Heart left ventricle (tissue), 16 donors: ENCODE measurements around the gene C11orf54. TPM values are rescaled to one million over a fixed set of nuclear protein-coding genes. Genes with fewer than 3 reads are reported as not detected.
A peak's percentile ranks its signal among the peaks of the same experiment; 100 is the strongest.
"Not testable (repeated sequence)": the region's sequence is repeated elsewhere in the genome, so short reads cannot be mapped to it uniquely, and the experiment has no call there.

ENCODE experiments used
- ATAC-seq, 4 donors: fragments of 200-7000 bp; cut with Tn5 transposase; one replicate each; pipeline ENCODE4 v1.9.1; 2020 to 2022; ENCODE audit warnings: moderate library complexity in 4 of 4, mild to moderate bottlenecking in 3 of 4, moderate number of reproducible peaks in 1 of 4
- DNase-seq, 5 donors: peaks; one replicate each; pipeline ENCODE4 v3.0.0-alpha.2; 2020
- H3K27ac ChIP-seq, 12 donors: fragments of 200-600 bp; sonication (generic) in 4 of 12; one replicate each; pipeline versions ENCODE4 v1.5.0 to v1.8.0; 2016 to 2022; ENCODE audit warnings: mild to moderate bottlenecking in 2 of 12
- H3K27me3 ChIP-seq, 9 donors: fragments of 200-600 bp; sonication (generic) in 2 of 9; one replicate each; pipeline versions ENCODE4 v1.5.1 to v1.8.0; 2016 to 2022; ENCODE audit warnings: mild to moderate bottlenecking in 3 of 9
- H3K36me3 ChIP-seq, 9 donors: fragments of 200-600 bp; sonication (generic) in 2 of 9; one replicate each; pipeline versions ENCODE4 v1.5.0 to v1.8.0; 2018 to 2022; ENCODE audit warnings: mild to moderate bottlenecking in 2 of 9
- H3K4me1 ChIP-seq, 12 donors: fragments of 200-600 bp; sonication (generic) in 4 of 12; one replicate each; pipeline versions ENCODE4 v1.5.0 to v1.8.0; 2016 to 2022; ENCODE audit warnings: mild to moderate bottlenecking in 3 of 12
- H3K4me3 ChIP-seq, 12 donors: fragments of 200-600 bp; sonication (generic) in 4 of 12; one replicate each; pipeline versions ENCODE4 v1.5.0 to v1.8.0; 2017 to 2022; ENCODE audit warnings: mild to moderate bottlenecking in 9 of 12, moderate library complexity in 4 of 12
- H3K9me3 ChIP-seq, 12 donors: fragments of 200-600 bp; sonication (generic) in 4 of 12; one replicate each; pipeline versions ENCODE4 v1.5.0 to v1.8.0; 2016 to 2022; ENCODE audit warnings: mild to moderate bottlenecking in 1 of 12
- POLR2A ChIP-seq, 2 donors: fragments of 450-650 bp; IDR thresholded peaks; one replicate each; pipeline ENCODE4 v1.6.1; 2017; ENCODE audit warnings: antibody characterized with exemption in 2 of 2, mild to moderate bottlenecking in 2 of 2, moderate library complexity in 2 of 2
- WGBS, 4 donors: extraction: QIAGEN DNeasy Blood & Tissue Kit in 2 of 4; methylation state at CpG; one replicate each; pipeline versions ENCODE4 v1.1.5 to v1.1.7; 2013 to 2018; 5-methylcytosine and 5-hydroxymethylcytosine counted together
- intact Hi-C, 10 donors: fragments of 100-400 bp; cut with DNase I; formaldehyde crosslinking; loops; one replicate each; pipeline versions ENCODE4 v1.11.1 to v1.14.2; 2022
- polyA plus RNA-seq, 2 donors: library from polyadenylated mRNA; stranded (reverse); fragments of 200-250 nt; gene quantifications; one replicate each; pipeline ENCODE4 v1.2.3, GENCODE V29; 2013
- total RNA-seq, 9 donors: library from RNA; depleted of rRNA in 2 of 9; stranded (reverse); fragments of >200 nt in 2 of 9; fragmentation: NEBNext Ultra II Directional in 3 of 9; extraction: Animal tissue kit (Norgen Biotek cat#: 25700) in 3 of 9; gene quantifications; one replicate each; pipeline versions ENCODE4 v1.1.0 to v1.2.4, GENCODE V29; 2016 to 2023
- TF ChIP-seq, protein P1 (sequence below), 12 donors: fragments of 200-600 bp; sonication (generic) in 4 of 12; IDR thresholded peaks; one replicate each; pipeline versions ENCODE4 v1.5.0 to v1.8.0; 2018 to 2022; ENCODE audit warnings: antibody characterized with exemption in 12 of 12, mild to moderate bottlenecking in 5 of 12
- donor health status: ischemic (EF 13 %, LVEDD 7.1; RV severe dilation, severe dysfunction).
- donor health status: healthy with polysubstance abuse.
- donor health status: DM: no; HTN: yes; CAD: no.
- donor health status: DM: no; HTN: no; CAD: no.
- donor health status: ischemic (EF 25% LVEDD 6.9; RV normal size, moderate dysfunction).
- donor health status: ischemic (EF 25% LVEDD 5.7; RV mildly dilated, moderate dysfunction).
- donor health status: healthy.
- donor health status: DM: yes; HTN: yes; CAD: no.
- donor health status: ischemic (EF 35%, LVEDD 5.7; RV mildly dilated, moderate dysfunction).
- donor health status: nonischemic (EF 11% LVEDD 7.7; RV severe dilation, severe dysfunction).
- donor health status: DM: yes; HTN: yes; CAD: no.
- donor health status: PGD.
- donor health status: ischemic (EF 29% LVEDD 5.4; RV normal size, mild dysfunction).
- donor health status: nonischemic (EF 23%, LVEDD 6.1; RV moderate dilation, normal function).

C11orf54 gene
- total and polyA plus RNA-seq, 11 donors: 17.2 to 46.2 (median 26.0) TPM

DNA sequence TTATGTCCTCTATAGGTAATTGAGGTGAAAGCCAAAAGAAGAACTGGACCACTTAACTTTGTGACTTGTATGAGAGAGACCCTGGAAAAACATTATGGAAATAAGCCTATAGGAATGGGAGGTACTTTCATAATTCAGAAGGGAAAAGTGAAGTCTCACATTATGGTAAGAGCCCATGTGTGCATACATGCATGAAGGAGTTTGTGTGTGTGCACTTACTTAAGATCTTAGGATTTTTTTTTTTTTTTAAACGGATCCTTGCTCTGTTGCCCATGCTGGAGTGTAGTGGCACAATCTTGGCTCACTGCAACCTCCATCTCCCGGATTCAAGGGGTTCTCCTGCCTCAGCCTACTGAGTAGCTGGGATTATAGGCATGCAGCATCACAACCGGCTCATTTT lies 15.8 kb downstream of the C11orf54 start:
- H3K36me3 ChIP-seq: peaks cover 3 to 100% (median 90%) of the 10 kb centered on the region in 9 donors
- WGBS, 4 donors: 87 to 92% (median 89%) methylated on average over 3 of the region's 3 CpGs
- ATAC-seq: no peak
- H3K4me1 ChIP-seq: no peaks in the 10 kb centered on the region
- H3K9me3 ChIP-seq: peaks cover 0 to 5% (median 0%) of the 10 kb centered on the region in 12 donors
- TF ChIP-seq POLR2A (IDR thresholded peaks at IDR 0.05): no peak
- TF ChIP-seq, protein P1, sequence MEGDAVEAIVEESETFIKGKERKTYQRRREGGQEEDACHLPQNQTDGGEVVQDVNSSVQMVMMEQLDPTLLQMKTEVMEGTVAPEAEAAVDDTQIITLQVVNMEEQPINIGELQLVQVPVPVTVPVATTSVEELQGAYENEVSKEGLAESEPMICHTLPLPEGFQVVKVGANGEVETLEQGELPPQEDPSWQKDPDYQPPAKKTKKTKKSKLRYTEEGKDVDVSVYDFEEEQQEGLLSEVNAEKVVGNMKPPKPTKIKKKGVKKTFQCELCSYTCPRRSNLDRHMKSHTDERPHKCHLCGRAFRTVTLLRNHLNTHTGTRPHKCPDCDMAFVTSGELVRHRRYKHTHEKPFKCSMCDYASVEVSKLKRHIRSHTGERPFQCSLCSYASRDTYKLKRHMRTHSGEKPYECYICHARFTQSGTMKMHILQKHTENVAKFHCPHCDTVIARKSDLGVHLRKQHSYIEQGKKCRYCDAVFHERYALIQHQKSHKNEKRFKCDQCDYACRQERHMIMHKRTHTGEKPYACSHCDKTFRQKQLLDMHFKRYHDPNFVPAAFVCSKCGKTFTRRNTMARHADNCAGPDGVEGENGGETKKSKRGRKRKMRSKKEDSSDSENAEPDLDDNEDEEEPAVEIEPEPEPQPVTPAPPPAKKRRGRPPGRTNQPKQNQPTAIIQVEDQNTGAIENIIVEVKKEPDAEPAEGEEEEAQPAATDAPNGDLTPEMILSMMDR (IDR thresholded peaks at IDR 0.05): no peak
- H3K4me3 ChIP-seq: no peak overlapping the region
- H3K27me3 ChIP-seq: no peaks in the 10 kb centered on the region
- no peak for DNase-seq
- intact Hi-C loops: loop anchor here in 1 of 10 donors (5.0 kb wide), 1 partner anchor 40 kb away; no protein-coding TSS in a partner anchor
- no peak overlapping the region for H3K27ac ChIP-seq

DNA sequence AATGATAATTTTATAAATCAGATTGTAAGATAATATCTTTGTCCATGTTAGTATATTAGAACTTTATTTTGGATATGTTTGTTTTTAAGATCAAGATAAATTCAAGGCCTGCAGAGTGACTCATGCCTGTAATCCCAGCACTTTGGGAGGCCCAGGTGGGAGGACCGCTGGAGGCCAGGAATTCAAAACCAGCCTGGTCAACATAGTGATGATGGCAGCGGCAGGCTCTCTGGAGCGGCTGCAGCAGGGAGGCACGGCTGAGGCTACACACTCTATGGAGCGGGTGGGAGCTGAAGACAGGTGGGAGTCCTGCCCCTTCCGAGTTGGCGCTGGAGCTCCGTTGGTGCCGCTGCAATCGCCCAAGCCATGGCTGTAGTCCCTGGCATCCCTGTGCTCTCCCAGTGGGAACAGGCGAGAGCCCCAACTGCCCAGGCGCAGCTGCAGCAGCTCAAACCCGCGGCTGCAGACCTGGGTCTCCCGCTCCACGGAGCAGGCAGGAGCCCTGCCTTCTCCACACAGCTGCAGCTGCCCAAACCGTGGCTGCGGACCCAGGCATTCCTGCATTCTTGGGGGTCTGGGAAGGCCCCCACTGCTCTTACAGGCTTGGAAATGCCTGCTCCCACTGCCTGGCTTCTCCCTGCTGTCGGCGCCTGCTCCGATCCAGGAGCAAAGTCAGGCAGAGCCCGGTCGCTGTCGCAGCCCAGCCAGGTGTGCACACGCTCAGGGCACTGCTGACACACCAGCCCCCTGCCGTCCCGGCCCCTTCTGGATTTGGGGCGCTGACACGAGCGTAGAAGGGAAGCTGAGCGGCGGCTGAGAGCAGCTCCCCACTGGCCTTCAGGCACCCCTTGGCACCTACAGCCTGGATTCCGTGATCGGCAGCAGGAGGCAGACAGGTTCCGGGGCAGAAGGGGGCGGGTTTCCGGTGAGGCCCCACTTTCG lies 16.7 kb downstream of the C11orf54 start:
- H3K4me1 ChIP-seq: no peaks in the 10 kb centered on the region
- H3K27ac ChIP-seq: no peak overlapping the region
- no peak overlapping the region for H3K4me3 ChIP-seq
- TF ChIP-seq, protein P1 (IDR thresholded peaks at IDR 0.05): no peak
- TF ChIP-seq POLR2A (IDR thresholded peaks at IDR 0.05): no peak
- no peaks in the 10 kb centered on the region for H3K27me3 ChIP-seq
- DNase-seq (no peak), ATAC-seq (peak in 2 of 4 donors; percentile 7 to 29)
- WGBS, 4 donors: 94 to 96% (median 96%) methylated on average over 24 to 38 of the region's 38 CpGs
- H3K9me3 ChIP-seq: peaks cover 0 to 5% (median 0%) of the 10 kb centered on the region in 12 donors
- peaks cover 3 to 100% (median 94%) of the 10 kb centered on the region in 9 donors for H3K36me3 ChIP-seq
- intact Hi-C loops: loop anchor here in 1 of 10 donors (5.0 kb wide), 1 partner anchor 39 kb away; no protein-coding TSS in a partner anchor

DNA sequence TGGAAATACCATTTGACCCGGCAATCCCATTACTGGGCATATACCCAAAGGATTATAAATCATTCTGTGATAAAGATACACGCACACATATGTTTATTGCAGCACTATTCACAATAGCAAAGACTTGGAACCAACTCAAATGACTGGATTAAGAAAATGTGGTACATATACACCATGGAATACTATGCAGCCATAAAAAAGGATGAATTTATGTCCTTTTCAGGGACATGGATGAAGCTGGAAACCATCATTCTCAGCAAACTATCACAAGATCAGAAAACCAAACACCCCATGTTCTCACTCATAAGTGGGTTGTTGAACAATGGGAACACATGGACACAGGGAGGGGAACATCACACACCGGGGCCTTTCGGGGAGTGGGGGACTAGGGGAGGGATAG lies 17.7 kb downstream of the C11orf54 start:
- H3K9me3 ChIP-seq, ATAC-seq, H3K27me3 ChIP-seq, DNase-seq, H3K4me3 ChIP-seq, H3K27ac ChIP-seq, H3K4me1 ChIP-seq: not testable (repeated sequence)
- intact Hi-C loops: loop anchor here in 1 of 10 donors (5.0 kb wide), 1 partner anchor 38 kb away; no protein-coding TSS in a partner anchor
- WGBS, 4 donors: 96 to 99% (median 98%) methylated on average over 4 of the region's 4 CpGs
- H3K36me3 ChIP-seq: peaks cover 3 to 100% (median 95%) of the 10 kb centered on the region in 9 donors

DNA sequence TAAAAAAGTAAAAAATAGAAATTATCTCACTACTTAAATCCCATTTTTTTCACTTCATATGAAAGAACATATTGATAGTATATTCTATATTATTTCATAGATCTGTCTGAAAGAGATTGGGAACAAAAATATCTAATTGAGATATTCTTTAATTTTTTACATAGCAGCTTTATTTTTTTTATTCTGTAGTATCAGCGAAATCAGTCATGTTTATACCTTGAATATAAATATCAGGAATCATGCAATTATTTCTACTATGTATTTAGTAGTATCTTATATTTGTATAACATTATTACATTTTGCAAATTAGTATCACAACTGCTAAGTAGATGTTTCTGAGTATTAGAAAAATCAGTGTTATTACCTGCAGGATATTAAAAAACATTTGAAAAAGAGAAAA lies 20.4 kb downstream of the C11orf54 start:
- Histone ChIP-seq H3K27me3 (no peaks in the 10 kb centered on the region), H3K36me3 (peaks cover 3 to 92% (median 82%) of the 10 kb centered on the region in 9 donors), H3K4me3 (no peak overlapping the region), H3K27ac (no peak overlapping the region), H3K4me1 (no peaks in the 10 kb centered on the region), H3K9me3 (peaks cover 0 to 5% (median 0%) of the 10 kb centered on the region in 12 donors)
- ATAC-seq (no peak), DNase-seq (no peak)
- no peak for TF ChIP-seq POLR2A (IDR thresholded peaks at IDR 0.05)
- TF ChIP-seq, protein P1 (IDR thresholded peaks at IDR 0.05): no peak
- intact Hi-C loops: no loop called here
- 93 to 100% (median 96%) methylated on average over 1 of the region's 1 CpG for WGBS, 4 donors
